NB4 (cell line): ENCODE results near the gene ALOX12.

Source experiments
- CTCF ChIP-seq: IDR thresholded peaks from one replicate; pipeline ENCODE4 v1.5.1; 2012; ENCODE audit warnings: low read depth, low read length
- MYC ChIP-seq: IDR thresholded peaks from 2 replicates; pipeline ENCODE4 v1.6.1; 2011; ENCODE audit warnings: low read depth, low read length
- POLR2A ChIP-seq: IDR thresholded peaks from 2 replicates; pipeline ENCODE4 v1.6.1; 2011; ENCODE audit warnings: mild to moderate bottlenecking; ENCODE audit not compliant: insufficient read length; ENCODE audit errors: extremely low read depth

- TF ChIP-seq POLR2A = no peak
- peak; percentile 68 for TF ChIP-seq CTCF
- TF ChIP-seq MYC = no peak
Measured at GRCh38 chr17:7021993-7022778, 26.3 kb downstream of the ALOX12 start.
